HG03045 (cell line): ENCODE data around the gene ERC1.

ENCODE experiments used
- ATAC-seq: cut with Tn5 transposase; IDR thresholded peaks from one replicate; pipeline ENCODE4 v1.9.1; 2021; ENCODE audit warnings: mild to moderate bottlenecking, moderate library complexity; ENCODE audit not compliant: unreplicated experiment

Gene ERC1

GRCh38 chr12:1465990-1466389 lies 475.0 kb downstream of the ERC1 start:
- no peak for ATAC-seq

DNA sequence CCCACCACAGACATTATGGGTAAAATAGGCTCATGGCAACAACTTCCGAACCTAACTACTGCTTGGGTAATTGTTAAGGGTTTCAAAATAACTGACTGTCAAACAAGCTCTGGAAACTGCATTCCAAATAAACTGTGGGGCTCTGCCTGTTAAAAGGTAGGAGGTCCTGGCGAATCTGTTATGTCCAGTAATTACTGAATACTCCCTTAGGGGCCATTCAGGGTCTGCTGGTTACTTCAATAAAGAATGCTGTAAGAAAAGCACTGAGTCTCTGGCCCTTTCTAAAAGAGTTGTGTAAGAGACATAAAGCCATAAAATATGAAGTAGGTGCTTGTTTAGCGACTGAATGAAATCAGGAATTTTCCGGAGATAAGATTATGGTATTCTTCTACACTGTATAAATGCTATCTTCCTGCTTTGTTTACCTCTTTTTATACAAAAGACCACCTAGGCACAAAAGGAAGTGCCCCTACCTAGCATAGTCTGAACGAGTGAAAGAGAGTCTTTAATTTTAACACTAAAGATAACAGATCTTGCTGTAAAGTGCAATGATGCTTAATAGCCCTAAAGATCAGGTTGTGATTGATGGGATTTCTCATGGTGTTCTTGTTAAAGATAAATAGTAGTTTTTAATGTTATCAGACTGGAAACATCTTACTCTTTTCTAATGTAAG lies 475.6 kb downstream of the ERC1 start:
- no peak for ATAC-seq

DNA sequence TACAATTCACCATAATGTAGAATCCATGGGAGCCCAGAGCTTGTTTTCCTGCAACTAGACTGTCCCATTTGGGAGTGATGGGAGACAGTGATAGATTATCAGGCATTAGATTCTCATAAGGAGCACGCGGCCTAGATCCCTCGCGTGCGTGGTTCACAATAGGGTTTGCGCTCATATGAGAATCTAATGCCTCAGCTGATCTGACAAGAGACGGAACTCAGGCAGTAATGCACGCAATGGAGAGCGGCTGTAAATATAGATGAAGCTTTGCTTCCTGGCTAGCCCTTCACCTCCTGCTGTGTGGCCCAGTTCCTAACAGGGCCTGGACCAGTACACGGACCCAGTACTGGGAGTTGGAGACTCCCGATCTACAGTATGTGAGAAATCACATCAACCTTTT lies 476.7 kb downstream of the ERC1 start:
- ATAC-seq: no peak

- no peak for ATAC-seq
Measured at GRCh38 chr12:1469070-1469469, 478.0 kb downstream of the ERC1 start.

DNA sequence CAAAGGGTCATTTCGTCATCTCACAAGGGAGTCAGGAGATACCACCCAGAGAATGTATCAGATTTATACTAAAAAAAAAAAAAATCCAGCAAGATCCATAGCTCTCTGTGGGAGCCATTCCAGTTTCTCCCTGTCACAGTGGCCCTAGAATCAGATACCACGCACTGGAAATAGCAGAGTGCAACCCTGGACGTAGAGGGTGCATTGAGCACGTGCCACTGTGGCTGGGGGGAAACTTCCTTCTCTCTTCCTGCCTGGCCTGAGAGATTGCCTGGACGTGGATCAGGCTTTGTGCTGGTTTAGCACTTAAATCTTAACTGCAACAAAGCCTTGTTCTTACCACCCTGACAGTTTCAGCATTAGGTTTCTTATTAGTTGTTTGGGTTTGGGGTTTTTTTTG lies 479.0 kb downstream of the ERC1 start:
- no peak for ATAC-seq

GRCh38 chr12:1471224-1471623 lies 480.2 kb downstream of the ERC1 start:
- no peak for ATAC-seq

DNA sequence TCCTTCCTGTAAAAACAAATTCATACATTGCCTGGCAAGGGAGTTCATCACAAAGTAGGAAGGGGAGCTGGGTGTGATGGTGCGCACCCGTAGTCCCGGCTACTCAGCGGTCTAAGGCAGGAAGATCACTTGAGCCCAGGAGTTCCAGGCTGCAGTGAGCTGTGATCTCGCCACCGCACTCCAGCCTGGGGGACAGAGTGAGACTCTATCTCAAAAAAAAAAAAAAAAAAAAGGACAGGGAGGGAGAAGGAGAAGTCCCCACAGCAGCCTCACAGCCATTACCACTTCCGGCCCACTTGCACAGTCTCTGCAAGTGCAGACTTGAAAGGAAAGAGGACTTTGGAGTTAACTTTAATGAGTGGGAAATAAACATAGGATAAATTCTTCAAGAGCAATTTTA lies 482.4 kb downstream of the ERC1 start:
- no peak for ATAC-seq

DNA sequence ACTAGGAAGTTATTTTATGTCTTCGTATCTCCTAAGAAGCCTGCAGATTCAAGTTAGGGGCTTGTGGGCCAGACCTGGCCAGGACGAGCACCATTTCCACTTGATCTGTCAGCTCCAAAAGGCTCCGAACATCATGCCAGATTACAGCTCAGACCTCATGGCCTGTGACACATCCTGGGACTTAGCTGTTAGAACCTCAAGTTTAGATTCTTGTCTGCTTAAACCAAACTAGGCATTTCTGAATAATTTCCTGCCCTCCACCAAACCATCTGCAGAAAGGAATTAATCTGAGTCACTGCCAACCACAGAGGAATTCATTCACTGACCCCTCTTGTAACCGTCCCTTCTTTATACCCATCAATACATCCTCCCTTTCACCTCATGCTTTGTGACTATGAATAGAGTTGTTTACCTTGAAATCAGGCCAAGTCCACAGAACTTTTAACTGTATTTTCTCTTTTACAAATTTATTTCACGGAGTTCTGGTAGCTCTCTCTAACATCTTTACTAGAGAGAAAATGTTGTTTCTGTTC lies 483.1 kb downstream of the ERC1 start:
- no peak for ATAC-seq

- no peak for ATAC-seq
Measured at GRCh38 chr12:1474574-1475153, 483.6 kb downstream of the ERC1 start.

DNA sequence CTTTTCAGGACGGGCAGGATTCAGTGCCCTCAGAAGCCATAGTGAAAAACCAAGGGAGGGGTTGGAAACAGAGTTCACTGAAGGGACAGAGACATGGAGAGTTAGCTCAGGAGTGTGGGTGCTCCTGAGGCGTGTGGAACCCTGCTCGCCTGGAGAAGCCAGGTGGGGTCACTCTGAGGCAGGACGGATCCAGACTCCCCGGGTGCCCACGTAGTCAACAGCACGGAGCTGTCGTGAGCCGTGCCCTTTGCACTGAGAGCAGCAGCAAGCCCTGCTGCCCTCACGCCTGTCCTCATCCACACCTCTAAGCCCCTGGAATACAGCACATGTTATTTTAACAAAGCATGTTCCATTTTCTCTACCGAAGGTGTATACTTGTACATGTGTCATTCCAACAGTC lies 488.6 kb downstream of the ERC1 start:
- no peak for ATAC-seq

DNA sequence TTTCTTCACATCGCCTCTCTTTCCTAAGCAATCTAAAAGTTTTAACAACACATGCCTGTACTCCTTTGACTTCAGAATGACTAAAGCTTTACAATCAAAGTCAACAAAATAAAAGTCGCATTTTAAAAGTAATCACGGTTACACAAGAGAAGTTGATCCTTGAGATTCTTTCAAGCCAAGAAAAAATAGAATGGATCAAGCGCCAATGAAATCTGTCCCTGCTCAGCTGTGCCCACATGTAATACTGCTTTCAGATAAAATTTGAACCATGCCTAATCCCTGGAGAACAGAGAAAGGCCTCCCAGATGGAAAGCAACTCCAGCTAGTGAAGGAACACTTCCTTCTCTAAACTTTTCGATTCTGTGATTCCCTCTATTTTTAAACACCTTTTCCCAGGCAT lies 490.3 kb downstream of the ERC1 start:
- no peak for ATAC-seq

DNA sequence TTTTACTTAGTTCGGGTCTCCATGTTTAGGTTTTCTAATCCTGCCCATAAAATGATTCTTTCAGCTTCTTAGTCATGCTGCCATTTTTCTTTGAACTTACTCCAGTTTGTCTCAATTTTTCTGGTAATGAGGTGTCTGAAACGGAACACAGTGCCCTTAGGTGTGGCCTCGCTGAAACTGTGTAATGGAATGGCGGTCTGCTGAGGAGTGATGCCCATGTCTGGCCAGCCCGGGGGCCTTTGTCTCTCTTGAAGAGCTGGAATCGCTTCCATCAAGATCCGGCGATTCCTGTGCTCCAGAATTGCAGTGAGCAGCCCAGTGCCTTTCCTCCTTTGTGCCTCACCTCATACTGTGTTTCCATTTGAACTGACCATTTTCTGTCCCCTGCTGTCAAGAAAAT lies 490.9 kb downstream of the ERC1 start:
- no peak for ATAC-seq

GRCh38 chr12:1488908-1489381 lies 497.9 kb downstream of the ERC1 start:
- ATAC-seq: no peak

DNA sequence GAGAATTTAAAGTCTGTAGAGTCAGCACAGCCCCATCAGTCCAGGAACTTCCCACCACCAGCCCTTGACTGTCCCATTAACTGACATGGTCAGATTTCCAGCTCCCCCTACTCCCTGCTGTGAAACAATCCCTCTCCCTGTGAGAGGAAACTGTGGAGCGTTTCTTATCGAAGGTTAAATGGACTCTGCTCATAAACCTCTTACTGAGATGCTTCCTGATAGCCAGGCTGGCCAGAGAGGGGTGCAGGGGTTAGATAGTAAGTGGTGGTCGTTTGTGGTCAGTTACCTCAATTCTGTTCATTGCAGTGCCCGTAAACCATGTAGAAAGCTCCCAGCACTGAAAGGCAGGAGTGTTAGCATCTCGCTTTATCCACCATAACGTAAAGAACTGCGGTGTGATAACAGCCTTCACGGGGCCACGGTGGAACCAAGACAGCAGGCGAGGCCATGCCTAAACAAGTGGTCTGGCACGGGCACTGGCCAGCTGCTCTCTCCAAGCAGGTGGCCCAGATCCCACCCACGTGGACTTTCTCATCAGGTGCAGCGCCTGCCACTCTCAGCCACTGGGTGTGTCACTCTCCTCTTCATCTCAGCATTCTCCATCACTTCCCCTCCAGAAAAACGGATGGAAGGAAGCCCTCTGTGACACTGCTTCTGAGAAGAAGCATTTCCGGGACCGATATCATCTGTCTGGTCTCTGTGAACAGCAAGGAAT lies 501.1 kb downstream of the ERC1 start:
- ATAC-seq: no peak

DNA sequence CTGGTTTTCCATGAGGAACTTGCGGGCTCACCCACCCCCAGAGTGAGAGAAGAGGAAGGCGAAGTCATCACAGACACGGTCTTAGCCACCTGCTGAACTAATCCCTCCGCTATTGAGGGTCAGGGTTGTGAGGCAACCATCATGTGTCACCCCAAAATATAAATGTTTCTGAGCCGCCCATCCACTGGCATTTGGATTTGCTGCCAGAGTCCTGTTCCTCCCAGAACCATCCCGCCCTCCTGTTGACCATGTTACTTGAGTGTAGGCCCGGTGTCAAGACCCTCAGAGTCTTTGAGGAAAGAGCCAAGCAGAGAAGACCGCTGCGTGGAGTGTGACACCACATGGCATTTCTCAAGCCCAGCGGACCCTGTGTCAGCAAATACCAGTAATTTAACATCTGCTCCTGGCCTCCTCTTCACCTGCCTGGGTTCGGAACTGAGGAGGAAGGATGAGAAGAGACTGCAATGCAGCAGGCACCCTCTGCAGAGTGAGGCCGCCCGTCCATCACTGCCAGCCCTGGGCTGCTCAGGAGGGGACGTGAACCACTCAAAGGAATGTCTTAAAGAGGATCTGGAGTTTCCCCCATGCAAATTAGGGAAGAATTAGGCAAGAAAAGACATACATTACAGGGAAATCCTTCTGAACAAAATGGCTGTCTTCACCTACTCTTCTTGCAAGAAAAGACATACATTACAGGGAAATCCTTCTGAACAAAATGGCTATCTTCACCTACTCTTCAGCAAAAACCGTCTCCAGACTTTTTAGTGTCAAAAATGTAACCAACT lies 502.9 kb downstream of the ERC1 start:
- ATAC-seq: no peak

DNA sequence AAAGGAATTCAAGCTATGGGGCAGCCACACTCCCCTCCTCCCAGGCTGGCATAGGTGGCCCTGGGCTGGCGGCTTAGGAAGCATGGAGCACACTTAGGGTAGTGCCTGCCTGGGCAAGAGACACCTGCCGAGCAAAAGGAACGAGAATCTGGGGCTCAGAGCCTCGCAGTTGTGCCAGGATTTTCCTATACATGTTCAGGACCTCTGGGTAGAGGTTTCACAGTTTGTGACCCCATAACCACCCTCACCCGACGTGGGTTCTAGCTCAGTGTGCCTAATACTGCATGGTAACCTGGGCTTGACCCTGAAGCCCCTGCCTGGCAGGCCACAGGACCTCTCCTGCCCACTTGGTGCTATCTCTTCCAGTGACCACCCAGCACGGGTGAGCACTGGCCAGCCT lies 503.8 kb downstream of the ERC1 start:
- no peak for ATAC-seq

DNA sequence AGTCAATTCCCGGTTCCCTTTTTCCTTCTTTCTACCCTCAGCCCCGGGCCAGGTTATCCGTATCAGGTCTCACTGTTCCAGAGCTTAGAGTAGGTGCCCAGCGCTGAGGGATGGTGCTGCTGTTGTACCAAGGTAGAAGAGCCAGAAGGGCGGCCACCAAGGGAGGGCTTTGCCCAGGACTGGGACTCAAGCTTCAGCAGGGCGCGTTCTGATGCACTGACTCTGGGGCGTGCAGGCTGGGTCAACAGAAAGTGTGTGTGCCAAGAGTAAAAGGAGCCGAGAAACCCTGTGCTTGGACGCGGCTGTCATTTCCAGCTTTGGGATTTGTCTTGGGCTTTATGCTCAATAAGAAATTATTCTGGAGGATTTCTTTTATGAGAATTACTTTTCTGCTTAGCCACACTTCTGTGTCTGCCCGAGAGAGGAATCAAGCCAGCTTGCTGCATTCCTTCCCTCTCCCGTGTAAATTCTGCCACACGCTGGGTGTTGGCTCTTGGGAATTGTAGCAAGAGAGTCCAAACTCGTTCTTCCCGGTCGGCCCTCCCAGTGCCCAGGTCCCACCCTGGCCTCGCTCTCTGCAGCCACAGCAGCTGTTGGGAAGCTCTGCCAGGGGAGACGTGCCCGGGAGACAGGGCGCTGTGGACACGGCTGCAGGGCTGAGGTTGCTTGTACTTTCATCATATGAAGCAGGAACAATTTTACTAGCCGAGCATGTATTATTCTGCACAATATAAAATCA lies 505.3 kb downstream of the ERC1 start:
- no peak for ATAC-seq

GRCh38 chr12:1497161-1497560 lies 506.1 kb downstream of the ERC1 start:
- ATAC-seq: no peak

DNA sequence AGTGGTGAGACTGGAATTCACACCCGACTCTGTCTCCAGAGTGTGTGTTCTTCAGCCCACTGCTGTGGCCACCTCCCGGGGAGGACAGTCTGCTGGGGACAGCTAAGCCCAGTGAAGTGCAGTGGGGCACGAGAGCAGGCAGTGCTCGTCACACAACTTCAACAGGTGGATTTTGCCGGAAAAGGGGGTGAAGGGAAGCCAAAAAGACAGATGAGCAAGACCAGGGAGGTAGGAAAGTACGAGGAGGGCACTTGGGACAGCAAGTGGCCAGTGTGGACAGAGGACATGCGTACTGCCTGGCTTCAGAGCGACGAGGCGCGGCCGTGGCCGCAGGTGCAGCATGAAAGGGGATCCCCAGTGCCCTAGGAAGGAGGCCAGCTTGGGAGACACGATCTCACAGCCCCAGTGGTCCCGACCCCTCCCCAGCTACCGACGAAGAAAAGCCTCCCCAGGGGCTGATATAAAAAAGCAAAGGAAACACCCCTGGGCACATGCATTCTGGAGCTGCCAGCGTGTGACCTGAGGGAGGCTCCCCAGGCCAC lies 507.2 kb downstream of the ERC1 start:
- no peak for ATAC-seq

DNA sequence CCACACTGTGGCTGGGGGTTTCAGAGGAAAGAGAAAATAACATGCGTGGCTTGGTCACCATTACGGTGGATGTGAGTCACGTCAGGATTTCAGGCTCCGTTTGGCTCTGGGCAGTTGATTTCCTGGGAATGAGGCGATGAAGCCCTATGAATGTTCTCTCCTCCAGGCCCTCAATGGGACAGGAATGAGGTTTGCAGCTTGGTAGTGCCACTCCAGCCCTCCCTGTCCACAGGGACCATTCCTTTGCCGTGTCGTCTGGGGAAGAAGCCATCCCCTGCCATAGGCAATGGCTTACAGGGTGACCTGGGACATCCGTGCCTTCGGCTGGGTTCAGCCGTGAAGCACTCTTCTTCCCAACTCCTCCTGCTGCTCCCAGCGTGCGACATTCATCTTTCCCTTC lies 508.3 kb downstream of the ERC1 start:
- ATAC-seq: no peak
